ENCODE results near the gene ZNF267.
"Not testable (repeated sequence)": the region's sequence is repeated elsewhere in the genome, so short reads cannot be mapped to it uniquely, and the experiment has no call there.

ZNF267 gene

GRCh38 chr16:31951806-31952205 lies 78.2 kb downstream of the ZNF267 start:
- CTCF ChIA-PET, POLR2A ChIA-PET: not testable (repeated sequence)

DNA sequence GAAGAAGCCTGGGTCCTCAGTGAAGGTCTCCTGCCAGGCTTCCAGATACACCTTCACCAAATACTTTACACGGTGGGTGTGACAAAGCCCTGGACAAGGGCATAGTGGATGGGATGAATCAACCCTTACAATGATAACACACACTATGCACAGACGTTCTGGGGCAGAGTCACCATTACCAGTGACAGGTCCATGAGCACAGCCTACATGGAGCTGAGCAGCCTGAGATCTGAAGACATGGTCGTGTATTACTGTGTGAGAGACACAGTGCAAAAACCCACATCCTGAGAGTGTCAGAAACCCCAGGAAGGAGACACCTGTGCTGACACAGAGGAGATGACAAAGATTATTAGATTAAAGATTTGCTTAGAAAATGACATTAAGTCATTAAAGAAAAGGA lies 78.6 kb downstream of the ZNF267 start:
- no CpG with 5 or more reads among the region's 3 CpGs for WGBS (ENCODE audit: insufficient coverage)
- DNase-seq; H3K27me3 ChIP-seq (replicated peaks in 2 of 5; ENCODE audit: control insufficient read depth in 4 of 5, insufficient read depth in 5 of 5, low read length in 4 of 5); POLR2A ChIA-PET; H3K36me3 ChIP-seq (ENCODE audit: control insufficient read depth in 4 of 4, insufficient read depth in 4 of 4, low read length in 3 of 4); H3K4me3 ChIP-seq (ENCODE audit: control insufficient read depth in 1 of 7, extremely low read depth in 1 of 7, insufficient read depth in 4 of 7, low read depth in 2 of 7, low read length in 6 of 7); CTCF ChIA-PET; H3K4me1 ChIP-seq (ENCODE audit: control extremely low read depth in 1 of 4, control insufficient read depth in 4 of 4, insufficient read depth in 4 of 4, low read length in 3 of 4); H3K9me3 ChIP-seq (ENCODE audit: control extremely low read depth in 1 of 5, control insufficient read depth in 4 of 5, insufficient read depth in 2 of 5, low read depth in 1 of 5, low read length in 4 of 5); H3K27ac ChIP-seq (ENCODE audit: insufficient read depth in 1 of 2, low read depth in 1 of 2, low read length in 2 of 2, poor library complexity in 1 of 2, severe bottlenecking in 2 of 2): not testable (repeated sequence)

More at GRCh38 chr16:31951806-31952205, 78.2 kb downstream of the ZNF267 start:
- not testable (repeated sequence) for H3K36me3 ChIP-seq (ENCODE audit: control insufficient read depth in 4 of 4, insufficient read depth in 4 of 4, low read length in 3 of 4); H3K27me3 ChIP-seq (replicated peaks in 2 of 5; ENCODE audit: control insufficient read depth in 4 of 5, insufficient read depth in 5 of 5, low read length in 4 of 5); DNase-seq; H3K4me3 ChIP-seq (ENCODE audit: control insufficient read depth in 1 of 7, extremely low read depth in 1 of 7, insufficient read depth in 4 of 7, low read depth in 2 of 7, low read length in 6 of 7); H3K9me3 ChIP-seq (ENCODE audit: control extremely low read depth in 1 of 5, control insufficient read depth in 4 of 5, insufficient read depth in 2 of 5, low read depth in 1 of 5, low read length in 4 of 5); H3K4me1 ChIP-seq (ENCODE audit: control extremely low read depth in 1 of 4, control insufficient read depth in 4 of 4, insufficient read depth in 4 of 4, low read length in 3 of 4); H3K27ac ChIP-seq (ENCODE audit: insufficient read depth in 1 of 2, low read depth in 1 of 2, low read length in 2 of 2, poor library complexity in 1 of 2, severe bottlenecking in 2 of 2)
- no CpG with 5 or more reads among the region's 1 CpG for WGBS (ENCODE audit: insufficient coverage)

DNA sequence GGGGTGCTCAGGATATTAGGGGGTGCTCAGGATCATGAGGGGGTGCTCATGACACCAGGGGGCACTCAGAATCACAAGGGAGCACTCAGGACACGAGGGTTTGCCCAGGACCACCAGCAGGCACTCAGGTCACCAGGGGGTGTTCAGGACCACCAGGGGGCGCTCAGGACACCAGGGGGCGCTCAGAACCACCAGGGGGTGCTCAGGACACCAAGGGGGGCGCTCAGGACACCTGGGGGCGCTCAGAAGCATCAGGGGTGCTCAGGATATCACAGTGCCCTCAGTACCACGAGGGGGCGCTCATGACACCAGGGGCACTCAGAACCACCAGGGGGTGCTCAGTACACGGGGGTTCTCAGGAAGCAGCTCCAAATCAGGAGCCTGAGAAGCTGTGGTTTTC lies 82.6 kb downstream of the ZNF267 start:
- no CpG with 5 or more reads among the region's 8 CpGs for WGBS (ENCODE audit: insufficient coverage)
- H3K27ac ChIP-seq (ENCODE audit: insufficient read depth in 1 of 2, low read depth in 1 of 2, low read length in 2 of 2, poor library complexity in 1 of 2, severe bottlenecking in 2 of 2); H3K9me3 ChIP-seq (ENCODE audit: control extremely low read depth in 1 of 5, control insufficient read depth in 4 of 5, insufficient read depth in 2 of 5, low read depth in 1 of 5, low read length in 4 of 5); CTCF ChIA-PET; H3K4me3 ChIP-seq (ENCODE audit: control insufficient read depth in 1 of 7, extremely low read depth in 1 of 7, insufficient read depth in 4 of 7, low read depth in 2 of 7, low read length in 6 of 7); H3K27me3 ChIP-seq (replicated peaks in 2 of 5; ENCODE audit: control insufficient read depth in 4 of 5, insufficient read depth in 5 of 5, low read length in 4 of 5); H3K36me3 ChIP-seq (ENCODE audit: control insufficient read depth in 4 of 4, insufficient read depth in 4 of 4, low read length in 3 of 4); H3K4me1 ChIP-seq (ENCODE audit: control extremely low read depth in 1 of 4, control insufficient read depth in 4 of 4, insufficient read depth in 4 of 4, low read length in 3 of 4); POLR2A ChIA-PET: not testable (repeated sequence)
- DNase-seq, result peak in 2 of 3 donors; percentile 42 to 46

GRCh38 chr16:31960186-31960910 lies 86.7 kb downstream of the ZNF267 start:
- not testable (repeated sequence) for DNase-seq; H3K27me3 ChIP-seq (replicated peaks in 2 of 5; ENCODE audit: control insufficient read depth in 4 of 5, insufficient read depth in 5 of 5, low read length in 4 of 5)
- 72% methylated on average over 18 of the region's 22 CpGs for WGBS (ENCODE audit: insufficient coverage)

More at GRCh38 chr16:31960186-31960910, 86.7 kb downstream of the ZNF267 start:
- H3K9me3 ChIP-seq (ENCODE audit: control extremely low read depth in 1 of 5, control insufficient read depth in 4 of 5, insufficient read depth in 2 of 5, low read depth in 1 of 5, low read length in 4 of 5); POLR2A ChIA-PET; H3K4me3 ChIP-seq (ENCODE audit: control insufficient read depth in 1 of 7, extremely low read depth in 1 of 7, insufficient read depth in 4 of 7, low read depth in 2 of 7, low read length in 6 of 7); H3K4me1 ChIP-seq (ENCODE audit: control extremely low read depth in 1 of 4, control insufficient read depth in 4 of 4, insufficient read depth in 4 of 4, low read length in 3 of 4); CTCF ChIA-PET; H3K36me3 ChIP-seq (ENCODE audit: control insufficient read depth in 4 of 4, insufficient read depth in 4 of 4, low read length in 3 of 4); H3K27ac ChIP-seq (ENCODE audit: insufficient read depth in 1 of 2, low read depth in 1 of 2, low read length in 2 of 2, poor library complexity in 1 of 2, severe bottlenecking in 2 of 2): not testable (repeated sequence)

Measured in common myeloid progenitor, CD34-positive (primary cell).